Measurements from ENCODE around the gene CLCN2.
A peak's percentile ranks its signal among the peaks of the same experiment; 100 is the strongest.

CLCN2 gene

GRCh38 chr3:184321666-184322065 lies 39.7 kb downstream of the CLCN2 start:
- no peak for DNase-seq

GRCh38 chr3:184320104-184320445 lies 41.3 kb downstream of the CLCN2 start:
- peak; percentile 83 for DNase-seq

- no peak for DNase-seq
Measured at GRCh38 chr3:184317201-184317600, 44.2 kb downstream of the CLCN2 start.

- DNase-seq, result no peak
Measured at GRCh38 chr3:184316792-184317191, 44.6 kb downstream of the CLCN2 start.

GRCh38 chr3:184315871-184316661 lies 45.3 kb downstream of the CLCN2 start:
- no peak for DNase-seq

GRCh38 chr3:184315543-184315867 lies 45.9 kb downstream of the CLCN2 start:
- no peak for DNase-seq

GRCh38 chr3:184314700-184315542 lies 46.5 kb downstream of the CLCN2 start:
- peak; percentile 11 for DNase-seq

- DNase-seq, result peak; percentile 90
Measured at GRCh38 chr3:184314363-184314699, 47.1 kb downstream of the CLCN2 start, which contains the start of gene EIF4G1. Gene EIF4G1, plus strand, starts transcription at chr3:184314606. Its CDS starts 1,191 bp downstream, at chr3:184315797.

GRCh38 chr3:184311633-184312032 lies 49.8 kb downstream of the CLCN2 start:
- DNase-seq, result no peak

- DNase-seq, result no peak
Measured at GRCh38 chr3:184308744-184309143, 52.7 kb downstream of the CLCN2 start.

GRCh38 chr3:184307915-184308314 lies 53.5 kb downstream of the CLCN2 start:
- no peak for DNase-seq

- no peak for DNase-seq
Measured at GRCh38 chr3:184306341-184306972, 54.9 kb downstream of the CLCN2 start.

GRCh38 chr3:184305577-184305976 lies 55.8 kb downstream of the CLCN2 start:
- no peak for DNase-seq

- DNase-seq, result no peak
Measured at GRCh38 chr3:184300378-184300720, 61.1 kb downstream of the CLCN2 start.

GRCh38 chr3:184299488-184300377 lies 61.7 kb downstream of the CLCN2 start:
- no peak for DNase-seq

GRCh38 chr3:184298759-184299487 lies 62.5 kb downstream of the CLCN2 start, which contains the start of gene PSMD2:
Gene PSMD2, plus strand, starts transcription at chr3:184299241. Its CDS starts 26 bp downstream, at chr3:184299267.
- peak; percentile 95 for DNase-seq

GRCh38 chr3:184296616-184297015 lies 64.8 kb downstream of the CLCN2 start:
- no peak for DNase-seq
